HepG2 (cell line): Measurements from ENCODE around the gene C5orf24. TPM values are rescaled to one million over a fixed set of nuclear protein-coding genes. Genes with fewer than 3 reads are reported as not detected.

Source experiments
- BRCA1 ChIP-seq: sonication (generic); formaldehyde crosslinking; IDR thresholded peaks from 2 replicates; pipeline ENCODE4 v1.4.0; 2020; ENCODE audit warnings: missing genetic modification reagents
- ELF3 ChIP-seq: IDR thresholded peaks from 2 replicates; pipeline ENCODE4 v1.6.1; 2016; ENCODE audit warnings: missing genetic modification reagents, missing compliant biosample characterization
- GABPB1 ChIP-seq: IDR thresholded peaks from 2 replicates; pipeline ENCODE4 v1.6.1; 2016; ENCODE audit warnings: mild to moderate bottlenecking, missing genetic modification reagents, moderate library complexity, missing compliant biosample characterization
- GTF2F1 ChIP-seq: fragments of 150-350 bp; IDR thresholded peaks from 2 replicates; pipeline ENCODE4 v1.6.1; 2014; ENCODE audit warnings: low read length
- HIVEP1 ChIP-seq: sonication (generic); formaldehyde crosslinking; IDR thresholded peaks from 2 replicates; pipeline ENCODE4 v1.4.0; 2020; ENCODE audit warnings: mild to moderate bottlenecking, missing genetic modification reagents
- KDM4B ChIP-seq: sonication (generic); formaldehyde crosslinking; IDR thresholded peaks from 2 replicates; pipeline ENCODE4 v1.4.0; 2020; ENCODE audit warnings: missing genetic modification reagents
- MBD4 ChIP-seq: IDR thresholded peaks from 2 replicates; pipeline ENCODE4 v1.6.1; 2012; ENCODE audit warnings: low read length, inconsistent platforms, borderline replicate concordance
- NAIF1 ChIP-seq: sonication (generic); formaldehyde crosslinking; IDR thresholded peaks from 2 replicates; pipeline ENCODE4 v1.5.0; 2020; ENCODE audit warnings: mild to moderate bottlenecking, missing genetic modification reagents, borderline replicate concordance
- PHF21A ChIP-seq: sonication (generic); formaldehyde crosslinking; IDR thresholded peaks from 2 replicates; pipeline ENCODE4 v1.5.0; 2020; ENCODE audit warnings: mild to moderate bottlenecking, missing genetic modification reagents
- PRPF4 ChIP-seq: fragments of 200-400 bp; formaldehyde crosslinking; IDR thresholded peaks from 2 replicates; pipeline ENCODE4 v1.6.1; 2016; ENCODE audit warnings: low read length, low read depth; ENCODE audit not compliant: poor library complexity, severe bottlenecking
- RBAK ChIP-seq: sonication (generic); formaldehyde crosslinking; IDR thresholded peaks from 2 replicates; pipeline ENCODE4 v1.5.1; 2020; ENCODE audit warnings: mild to moderate bottlenecking, missing genetic modification reagents
- RFX1 ChIP-seq: fragments of 450-650 bp; IDR thresholded peaks from 2 replicates; pipeline ENCODE4 v1.6.1; 2017
- RFXANK ChIP-seq: IDR thresholded peaks from 2 replicates; pipeline ENCODE4 v1.6.1; 2016
- SATB2 ChIP-seq: sonication (generic); formaldehyde crosslinking; IDR thresholded peaks from 2 replicates; pipeline ENCODE4 v1.5.0; 2020; ENCODE audit warnings: missing genetic modification reagents
- ZFAT ChIP-seq: sonication (generic); formaldehyde crosslinking; conservative IDR thresholded peaks from 2 replicates; pipeline ENCODE4 v1.8.1; 2023; ENCODE audit warnings: missing genetic modification reagents, inconsistent platforms
- ZNF253 ChIP-seq: sonication (generic); formaldehyde crosslinking; IDR thresholded peaks from 2 replicates; pipeline ENCODE4 v1.8.0; 2022; ENCODE audit warnings: mild to moderate bottlenecking, missing genetic modification reagents, borderline replicate concordance
- ZNF296 ChIP-seq: sonication (generic); formaldehyde crosslinking; conservative IDR thresholded peaks from 2 replicates; pipeline ENCODE4 v1.5.0; 2020; ENCODE audit warnings: mild to moderate bottlenecking, missing genetic modification reagents
- ZNF382 ChIP-seq: sonication (generic); formaldehyde crosslinking; IDR thresholded peaks from 2 replicates; pipeline ENCODE4 v1.5.0; 2020; ENCODE audit warnings: missing genetic modification reagents, mild to moderate bottlenecking, borderline replicate concordance
- ZNF44 ChIP-seq: sonication (generic); formaldehyde crosslinking; IDR thresholded peaks from 2 replicates; pipeline ENCODE4 v1.5.1; 2020; ENCODE audit warnings: mild to moderate bottlenecking, missing genetic modification reagents
- ZNF496 ChIP-seq: sonication (generic); formaldehyde crosslinking; IDR thresholded peaks from 2 replicates; pipeline ENCODE4 v1.8.1; 2023; ENCODE audit warnings: mild to moderate bottlenecking, moderate library complexity, missing genetic modification reagents; ENCODE audit not compliant: insufficient replicate concordance
- ZNF558 ChIP-seq: sonication (generic); formaldehyde crosslinking; IDR thresholded peaks from 2 replicates; pipeline ENCODE4 v1.9.0; 2022; ENCODE audit warnings: mild to moderate bottlenecking, missing genetic modification reagents, borderline replicate concordance
- ZNF629 ChIP-seq: sonication (generic); formaldehyde crosslinking; conservative IDR thresholded peaks from 2 replicates; pipeline ENCODE4 v1.5.0; 2020; ENCODE audit warnings: missing genetic modification reagents
- ZSCAN25 ChIP-seq: sonication (generic); formaldehyde crosslinking; IDR thresholded peaks from 2 replicates; pipeline ENCODE4 v1.8.0; 2022; ENCODE audit warnings: mild to moderate bottlenecking, missing genetic modification reagents
- polyA plus RNA-seq, 8 experiments: library from polyadenylated mRNA; depleted of rRNA in 3 of 8; stranded (reverse) in 7 of 8; unstranded in 1 of 8; fragments of >200 nt; fragmentation: Illumina TruSeq in 4 of 8; extraction: Trizol in 4 of 8; gene quantifications; 2 replicates each; pipeline versions ENCODE4 v1.2.1 to v1.2.3, GENCODE V29; 2011 to 2016; ENCODE audit warnings: low read depth in 4 of 8, missing spikeins in 1 of 8, mixed read lengths in 1 of 8; ENCODE audit not compliant: insufficient read depth in 1 of 8
- total RNA-seq, 5 experiments: library from RNA; depleted of rRNA; stranded (reverse); fragments of >200 nt; fragmentation: Illumina TruSeq; extraction: Trizol; gene quantifications; 2 replicates each; pipeline ENCODE4 v1.2.3, GENCODE V29; 2016; ENCODE audit warnings: low read depth in 1 of 5
- TF ChIP-seq, protein P1 (sequence below): sonication (generic); formaldehyde crosslinking; IDR thresholded peaks from 2 replicates; pipeline ENCODE4 v1.5.0; 2020; ENCODE audit warnings: mild to moderate bottlenecking, missing genetic modification reagents
- TF ChIP-seq, protein P2 (sequence below): sonication (generic); formaldehyde crosslinking; IDR thresholded peaks from 2 replicates; pipeline ENCODE4 v1.4.0; 2020; ENCODE audit warnings: missing genetic modification reagents
- TF ChIP-seq, protein P3 (sequence below): sonication (generic); formaldehyde crosslinking; IDR thresholded peaks from 2 replicates; pipeline ENCODE4 v1.5.1; 2020; ENCODE audit warnings: mild to moderate bottlenecking, moderate library complexity, missing genetic modification reagents

The C5orf24 gene
- total and polyA plus RNA-seq, 2 of the 13 experiments (the other 11 are each of a cell fraction or from before 2014, with no cell fraction given) = 34.6 to 41.5 TPM

DNA sequence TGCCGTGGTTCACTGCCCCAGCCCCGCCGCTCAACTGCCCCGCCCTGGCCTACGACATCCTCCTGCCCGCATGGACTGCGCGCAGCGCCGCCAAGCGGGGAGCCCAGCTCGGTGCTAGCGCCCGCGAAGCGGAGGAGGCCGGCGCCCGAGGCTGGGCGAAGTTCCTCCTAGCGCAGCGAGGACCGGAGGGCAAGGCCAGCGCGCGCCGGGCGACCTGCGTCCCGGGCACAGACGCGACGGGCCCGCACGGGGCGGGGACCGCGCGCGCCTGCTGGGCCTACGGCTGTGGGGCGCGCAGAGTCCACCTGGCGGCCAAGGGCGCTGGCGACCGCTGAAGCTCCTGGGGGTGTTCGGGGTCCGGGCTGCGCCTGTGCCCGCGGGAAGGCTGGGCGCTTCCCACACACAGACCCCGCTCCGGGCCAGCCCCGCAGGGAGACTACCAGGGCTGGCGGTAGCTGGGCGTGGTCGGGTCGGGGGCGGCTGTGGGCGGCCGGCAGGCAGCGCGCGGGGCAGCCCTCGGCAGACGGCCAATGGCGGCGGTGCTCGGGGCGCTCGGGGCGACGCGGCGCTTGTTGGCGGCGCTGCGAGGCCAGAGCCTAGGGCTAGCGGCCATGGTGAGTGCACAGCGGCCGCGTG, 59.0 kb downstream of the C5orf24 start, which contains the start of gene PCBD2 (continued):
- TF ChIP-seq, protein P1, sequence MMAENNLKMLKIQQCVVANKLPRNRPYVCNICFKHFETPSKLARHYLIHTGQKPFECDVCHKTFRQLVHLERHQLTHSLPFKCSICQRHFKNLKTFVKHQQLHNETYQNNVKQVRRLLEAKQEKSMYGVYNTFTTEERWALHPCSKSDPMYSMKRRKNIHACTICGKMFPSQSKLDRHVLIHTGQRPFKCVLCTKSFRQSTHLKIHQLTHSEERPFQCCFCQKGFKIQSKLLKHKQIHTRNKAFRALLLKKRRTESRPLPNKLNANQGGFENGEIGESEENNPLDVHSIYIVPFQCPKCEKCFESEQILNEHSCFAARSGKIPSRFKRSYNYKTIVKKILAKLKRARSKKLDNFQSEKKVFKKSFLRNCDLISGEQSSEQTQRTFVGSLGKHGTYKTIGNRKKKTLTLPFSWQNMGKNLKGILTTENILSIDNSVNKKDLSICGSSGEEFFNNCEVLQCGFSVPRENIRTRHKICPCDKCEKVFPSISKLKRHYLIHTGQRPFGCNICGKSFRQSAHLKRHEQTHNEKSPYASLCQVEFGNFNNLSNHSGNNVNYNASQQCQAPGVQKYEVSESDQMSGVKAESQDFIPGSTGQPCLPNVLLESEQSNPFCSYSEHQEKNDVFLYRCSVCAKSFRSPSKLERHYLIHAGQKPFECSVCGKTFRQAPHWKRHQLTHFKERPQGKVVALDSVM (CRISPR knock-in tag) = peak; percentile 100
- TF ChIP-seq HIVEP1 (no peak; the same call in 1 of the 2 replicates), BRCA1 (CRISPR knock-in tag) (no peak), ZNF382 (CRISPR knock-in tag) (no peak), PHF21A (CRISPR knock-in tag) (peak; percentile 67), ELF3 (CRISPR knock-in tag) (peak; percentile 83), GABPB1 (peak; percentile 75), RFXANK (CRISPR knock-in tag) (no peak), ZNF44 (CRISPR knock-in tag) (peak; percentile 87; the same call in 1 of the 2 replicates), ZFAT (CRISPR knock-in tag) (no peak), RBAK (CRISPR knock-in tag) (no peak), PRPF4 (no peak), GTF2F1 (no peak), ZNF253 (no peak), MBD4 (no peak), ZNF629 (CRISPR knock-in tag) (peak; percentile 63), RFX1 (no peak), ZSCAN25 (CRISPR knock-in tag) (peak; percentile 67; the same call in 1 of the 2 replicates), NAIF1 (no peak; the same call in 1 of the 2 replicates), SATB2 (CRISPR knock-in tag) (no peak), ZNF296 (CRISPR knock-in tag) (no peak), KDM4B (CRISPR knock-in tag) (no peak), ZNF558 (CRISPR knock-in tag) (0 out of 2 replicates have a peak, but pooled peaks have one; percentile 47), ZNF496 (no peak)
- TF ChIP-seq, protein P2, sequence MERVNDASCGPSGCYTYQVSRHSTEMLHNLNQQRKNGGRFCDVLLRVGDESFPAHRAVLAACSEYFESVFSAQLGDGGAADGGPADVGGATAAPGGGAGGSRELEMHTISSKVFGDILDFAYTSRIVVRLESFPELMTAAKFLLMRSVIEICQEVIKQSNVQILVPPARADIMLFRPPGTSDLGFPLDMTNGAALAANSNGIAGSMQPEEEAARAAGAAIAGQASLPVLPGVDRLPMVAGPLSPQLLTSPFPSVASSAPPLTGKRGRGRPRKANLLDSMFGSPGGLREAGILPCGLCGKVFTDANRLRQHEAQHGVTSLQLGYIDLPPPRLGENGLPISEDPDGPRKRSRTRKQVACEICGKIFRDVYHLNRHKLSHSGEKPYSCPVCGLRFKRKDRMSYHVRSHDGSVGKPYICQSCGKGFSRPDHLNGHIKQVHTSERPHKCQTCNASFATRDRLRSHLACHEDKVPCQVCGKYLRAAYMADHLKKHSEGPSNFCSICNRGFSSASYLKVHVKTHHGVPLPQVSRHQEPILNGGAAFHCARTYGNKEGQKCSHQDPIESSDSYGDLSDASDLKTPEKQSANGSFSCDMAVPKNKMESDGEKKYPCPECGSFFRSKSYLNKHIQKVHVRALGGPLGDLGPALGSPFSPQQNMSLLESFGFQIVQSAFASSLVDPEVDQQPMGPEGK (CRISPR knock-in tag) = peak; percentile 76
- TF ChIP-seq, protein P3, sequence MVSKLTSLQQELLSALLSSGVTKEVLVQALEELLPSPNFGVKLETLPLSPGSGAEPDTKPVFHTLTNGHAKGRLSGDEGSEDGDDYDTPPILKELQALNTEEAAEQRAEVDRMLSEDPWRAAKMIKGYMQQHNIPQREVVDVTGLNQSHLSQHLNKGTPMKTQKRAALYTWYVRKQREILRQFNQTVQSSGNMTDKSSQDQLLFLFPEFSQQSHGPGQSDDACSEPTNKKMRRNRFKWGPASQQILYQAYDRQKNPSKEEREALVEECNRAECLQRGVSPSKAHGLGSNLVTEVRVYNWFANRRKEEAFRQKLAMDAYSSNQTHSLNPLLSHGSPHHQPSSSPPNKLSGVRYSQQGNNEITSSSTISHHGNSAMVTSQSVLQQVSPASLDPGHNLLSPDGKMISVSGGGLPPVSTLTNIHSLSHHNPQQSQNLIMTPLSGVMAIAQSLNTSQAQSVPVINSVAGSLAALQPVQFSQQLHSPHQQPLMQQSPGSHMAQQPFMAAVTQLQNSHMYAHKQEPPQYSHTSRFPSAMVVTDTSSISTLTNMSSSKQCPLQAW = peak; percentile 56; the same call in 1 of the 2 replicates
